Measurements from ENCODE around the gene PTCD2. TPM values are rescaled to one million over a fixed set of nuclear protein-coding genes. Genes with fewer than 3 reads are reported as not detected.

PTCD2 gene
- polyA plus RNA-seq, 3 donors from 2014 or later = 2.9 to 7.8 (median 4.0) TPM

GRCh38 chr5:72364951-72365350, 44.8 kb downstream of the PTCD2 start:
- no peak overlapping the region for H3K4me3 Mint-ChIP-seq
- H3K27ac Mint-ChIP-seq = no peak overlapping the region
- no peaks in the 10 kb centered on the region for H3K27me3 Mint-ChIP-seq (ENCODE audit: low read depth in 3 of 3)
- H3K9me3 Mint-ChIP-seq = no peaks in the 10 kb centered on the region
- H3K36me3 Mint-ChIP-seq = peaks cover 20 to 26% (median 23%) of the 10 kb centered on the region in 3 donors
- no peaks in the 10 kb centered on the region for H3K4me1 Mint-ChIP-seq
- no peak for DNase-seq

GRCh38 chr5:72366324-72366976, 46.3 kb downstream of the PTCD2 start:
- DNase-seq = peak; percentile 4 to 7 (median 6)
- H3K36me3 Mint-ChIP-seq = peaks cover 14 to 20% (median 14%) of the 10 kb centered on the region in 3 donors
- H3K27ac Mint-ChIP-seq = no peak overlapping the region

GRCh38 chr5:72368271-72368670, 48.1 kb downstream of the PTCD2 start:
- no peaks in the 10 kb centered on the region for H3K9me3 Mint-ChIP-seq
- no peak overlapping the region for H3K4me3 Mint-ChIP-seq
- no peaks in the 10 kb centered on the region for H3K4me1 Mint-ChIP-seq
- peaks cover 4 to 10% (median 4%) of the 10 kb centered on the region in 3 donors for H3K36me3 Mint-ChIP-seq
- H3K27me3 Mint-ChIP-seq (ENCODE audit: low read depth in 3 of 3) = peaks cover 0 to 1% (median 0%) of the 10 kb centered on the region in 3 donors
- DNase-seq = no peak
- H3K27ac Mint-ChIP-seq = no peak overlapping the region

More at GRCh38 chr5:72366324-72366976, 46.3 kb downstream of the PTCD2 start:
- no peak overlapping the region for H3K4me3 Mint-ChIP-seq
- no peaks in the 10 kb centered on the region for H3K4me1 Mint-ChIP-seq
- no peaks in the 10 kb centered on the region for H3K27me3 Mint-ChIP-seq (ENCODE audit: low read depth in 3 of 3)
- H3K9me3 Mint-ChIP-seq = no peaks in the 10 kb centered on the region

GRCh38 chr5:72369301-72369700, 49.1 kb downstream of the PTCD2 start:
- DNase-seq = no peak
- H3K36me3 Mint-ChIP-seq = peaks cover 4 to 10% (median 4%) of the 10 kb centered on the region in 3 donors
- no peak overlapping the region for H3K27ac Mint-ChIP-seq
- no peak overlapping the region for H3K4me3 Mint-ChIP-seq
- no peaks in the 10 kb centered on the region for H3K4me1 Mint-ChIP-seq
- H3K27me3 Mint-ChIP-seq (ENCODE audit: low read depth in 3 of 3) = peaks cover 0 to 1% (median 0%) of the 10 kb centered on the region in 3 donors
- no peaks in the 10 kb centered on the region for H3K9me3 Mint-ChIP-seq

- Mint-ChIP-seq H3K4me1 (no peaks in the 10 kb centered on the region), H3K36me3 (peaks cover 4 to 10% (median 4%) of the 10 kb centered on the region in 3 donors), H3K27me3 (ENCODE audit: low read depth in 3 of 3) (peaks cover 0 to 1% (median 0%) of the 10 kb centered on the region in 3 donors), H3K4me3 (no peak overlapping the region), H3K9me3 (no peaks in the 10 kb centered on the region), H3K27ac (no peak overlapping the region)
- no peak for DNase-seq
These were observed 49.5 kb downstream of the PTCD2 start for GRCh38 chr5:72369711-72370110.

GRCh38 chr5:72372331-72372730, 52.2 kb downstream of the PTCD2 start:
- H3K27me3 Mint-ChIP-seq (ENCODE audit: low read depth in 3 of 3) = peaks cover 0 to 5% (median 1%) of the 10 kb centered on the region in 3 donors
- no peaks in the 10 kb centered on the region for H3K9me3 Mint-ChIP-seq

GRCh38 chr5:72372923-72373322, 52.8 kb downstream of the PTCD2 start:
- no peak overlapping the region for H3K4me3 Mint-ChIP-seq
- peaks cover 4 to 10% (median 4%) of the 10 kb centered on the region in 3 donors for H3K36me3 Mint-ChIP-seq
- H3K4me1 Mint-ChIP-seq = no peaks in the 10 kb centered on the region
- no peak overlapping the region for H3K27ac Mint-ChIP-seq
- H3K27me3 Mint-ChIP-seq (ENCODE audit: low read depth in 3 of 3) = peaks cover 0 to 5% (median 1%) of the 10 kb centered on the region in 3 donors
- no peaks in the 10 kb centered on the region for H3K9me3 Mint-ChIP-seq
- no peak for DNase-seq

More at GRCh38 chr5:72372331-72372730, 52.2 kb downstream of the PTCD2 start:
- no peak for DNase-seq
- Mint-ChIP-seq H3K36me3 (peaks cover 4 to 10% (median 4%) of the 10 kb centered on the region in 3 donors), H3K4me1 (no peaks in the 10 kb centered on the region), H3K27ac (no peak overlapping the region), H3K4me3 (no peak overlapping the region)

- Mint-ChIP-seq H3K27ac (no peak overlapping the region), H3K4me1 (no peaks in the 10 kb centered on the region), H3K9me3 (no peaks in the 10 kb centered on the region)
These were observed 54.7 kb downstream of the PTCD2 start for GRCh38 chr5:72374844-72375243.

GRCh38 chr5:72376381-72376780, 56.2 kb downstream of the PTCD2 start:
- H3K27me3 Mint-ChIP-seq (ENCODE audit: low read depth in 3 of 3) = peaks cover 1 to 7% (median 5%) of the 10 kb centered on the region in 3 donors
- no peak overlapping the region for H3K27ac Mint-ChIP-seq
- no peak for DNase-seq
- H3K4me3 Mint-ChIP-seq = no peak overlapping the region
- H3K9me3 Mint-ChIP-seq = no peaks in the 10 kb centered on the region
- H3K36me3 Mint-ChIP-seq = no peaks in the 10 kb centered on the region
- no peaks in the 10 kb centered on the region for H3K4me1 Mint-ChIP-seq

More at GRCh38 chr5:72374844-72375243, 54.7 kb downstream of the PTCD2 start:
- Mint-ChIP-seq H3K4me3 (no peak overlapping the region), H3K36me3 (peaks cover 0 to 5% (median 4%) of the 10 kb centered on the region in 3 donors), H3K27me3 (ENCODE audit: low read depth in 3 of 3) (peaks cover 1 to 6% (median 5%) of the 10 kb centered on the region in 3 donors)
- no peak for DNase-seq

GRCh38 chr5:72377910-72378638, 57.9 kb downstream of the PTCD2 start:
- no peak for DNase-seq
- Mint-ChIP-seq H3K9me3 (no peaks in the 10 kb centered on the region), H3K36me3 (no peaks in the 10 kb centered on the region), H3K4me3 (no peak overlapping the region), H3K27me3 (ENCODE audit: low read depth in 3 of 3) (peaks cover 1 to 7% (median 5%) of the 10 kb centered on the region in 3 donors), H3K4me1 (no peaks in the 10 kb centered on the region), H3K27ac (no peak overlapping the region)

GRCh38 chr5:72378639-72379289, 58.6 kb downstream of the PTCD2 start:
- no peaks in the 10 kb centered on the region for H3K4me1 Mint-ChIP-seq
- H3K9me3 Mint-ChIP-seq = no peaks in the 10 kb centered on the region

GRCh38 chr5:72379936-72380335, 59.8 kb downstream of the PTCD2 start:
- no peak overlapping the region for H3K4me3 Mint-ChIP-seq
- no peak overlapping the region for H3K27ac Mint-ChIP-seq
- no peaks in the 10 kb centered on the region for H3K4me1 Mint-ChIP-seq
- DNase-seq = no peak
- no peaks in the 10 kb centered on the region for H3K36me3 Mint-ChIP-seq
- peaks cover 0 to 7% (median 5%) of the 10 kb centered on the region in 3 donors for H3K27me3 Mint-ChIP-seq (ENCODE audit: low read depth in 3 of 3)
- no peaks in the 10 kb centered on the region for H3K9me3 Mint-ChIP-seq

More at GRCh38 chr5:72378639-72379289, 58.6 kb downstream of the PTCD2 start:
- Mint-ChIP-seq H3K27me3 (ENCODE audit: low read depth in 3 of 3) (peaks cover 0 to 7% (median 5%) of the 10 kb centered on the region in 3 donors), H3K36me3 (no peaks in the 10 kb centered on the region), H3K27ac (no peak overlapping the region), H3K4me3 (no peak overlapping the region)
- no peak for DNase-seq

- Mint-ChIP-seq H3K36me3 (no peaks in the 10 kb centered on the region), H3K4me3 (no peak overlapping the region), H3K27ac (no peak overlapping the region), H3K9me3 (no peaks in the 10 kb centered on the region), H3K4me1 (no peaks in the 10 kb centered on the region), H3K27me3 (ENCODE audit: low read depth in 3 of 3) (peaks cover 0 to 7% (median 3%) of the 10 kb centered on the region in 3 donors)
- DNase-seq = no peak
These were observed 60.5 kb downstream of the PTCD2 start for GRCh38 chr5:72380492-72381274.

Data from immature natural killer cell (primary cell).